ENCODE data around the gene MYT1.

The MYT1 gene

GRCh38 chr20:64220891-64221527 lies 56.8 kb downstream of the MYT1 start:
- H3K4me3 ChIP-seq (ENCODE audit: control insufficient read depth, low read depth, low read length), result no peak overlapping the region
- no peak for TF ChIP-seq CTCF (conservative IDR thresholded peaks at IDR 0.05; ENCODE audit: control insufficient read depth, insufficient read depth, low read depth, low read length)
- DNase-seq (ENCODE audit: low read depth), result no peak

- H3K4me3 ChIP-seq (ENCODE audit: control insufficient read depth, low read depth, low read length), result no peak overlapping the region
- no peak for TF ChIP-seq CTCF (conservative IDR thresholded peaks at IDR 0.05; ENCODE audit: control insufficient read depth, insufficient read depth, low read depth, low read length)
- peak; percentile 23 for DNase-seq (ENCODE audit: low read depth)
Measured at GRCh38 chr20:64222291-64222735, 58.1 kb downstream of the MYT1 start.

DNA sequence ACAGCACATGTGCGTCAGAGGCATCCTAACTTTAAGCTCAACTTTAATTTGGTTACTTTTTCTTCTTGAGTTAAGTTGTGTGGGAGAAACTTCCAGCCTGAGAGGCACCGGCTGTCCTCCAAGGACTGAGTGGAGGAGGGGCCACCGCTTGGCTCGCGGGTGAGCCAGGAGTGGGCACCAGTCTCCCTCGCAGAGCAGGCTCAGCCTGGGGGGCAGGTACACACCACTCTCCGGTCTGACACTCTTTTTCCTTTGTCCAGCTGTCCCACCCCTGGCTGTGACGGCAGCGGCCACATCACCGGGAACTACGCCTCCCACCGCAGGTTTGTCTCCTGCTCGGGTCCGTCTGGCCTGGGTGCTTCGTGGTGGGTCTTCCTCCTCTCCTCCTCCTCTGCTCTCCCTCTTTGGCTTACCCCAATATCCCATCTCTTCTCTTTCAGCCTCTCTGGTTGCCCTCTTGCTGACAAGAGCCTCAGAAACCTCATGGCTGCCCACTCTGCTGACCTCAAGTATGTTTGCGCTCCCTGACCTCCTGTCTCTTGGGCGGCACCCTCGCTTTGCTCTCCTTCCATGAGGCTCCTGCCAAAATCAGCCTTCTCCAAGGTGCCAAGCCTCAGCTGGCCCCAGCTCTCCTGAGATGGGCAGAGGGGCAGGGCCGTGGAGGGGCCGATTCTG lies 58.7 kb downstream of the MYT1 start:
- TF ChIP-seq CTCF (conservative IDR thresholded peaks at IDR 0.05; ENCODE audit: control insufficient read depth, insufficient read depth, low read depth, low read length), result no peak
- no peak for DNase-seq (ENCODE audit: low read depth)
- no peak overlapping the region for H3K4me3 ChIP-seq (ENCODE audit: control insufficient read depth, low read depth, low read length)

DNA sequence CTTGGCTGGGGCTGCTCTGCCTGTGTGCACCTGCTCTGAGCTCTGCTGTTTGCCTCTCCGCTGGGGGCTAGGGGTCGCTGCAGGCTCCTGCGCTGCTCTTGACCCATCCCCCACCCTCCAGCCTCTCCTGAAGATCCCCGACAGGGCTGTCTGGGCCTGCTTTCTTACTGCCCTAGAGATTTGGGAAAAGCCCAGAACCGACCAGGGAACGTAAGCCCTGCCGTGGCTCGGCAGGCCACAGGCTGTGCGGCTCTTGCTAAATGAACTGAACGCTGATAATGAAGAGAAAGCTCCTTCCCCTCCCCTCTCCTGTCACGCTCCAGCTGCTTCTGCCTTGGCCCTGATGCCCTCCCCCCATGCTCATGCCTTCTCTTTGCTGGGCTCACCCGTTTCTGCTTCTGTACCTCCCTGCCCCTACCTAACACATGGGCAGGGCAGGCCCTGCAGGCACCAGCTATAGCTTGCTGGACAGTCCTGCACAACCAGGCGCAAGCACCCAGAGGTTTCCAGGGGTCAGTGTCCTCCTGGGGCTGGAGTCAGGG lies 59.3 kb downstream of the MYT1 start:
- DNase-seq (ENCODE audit: low read depth), result peak; percentile 14
- no peak overlapping the region for H3K4me3 ChIP-seq (ENCODE audit: control insufficient read depth, low read depth, low read length)
- no peak for TF ChIP-seq CTCF (conservative IDR thresholded peaks at IDR 0.05; ENCODE audit: control insufficient read depth, insufficient read depth, low read depth, low read length)

- no peak for TF ChIP-seq CTCF (conservative IDR thresholded peaks at IDR 0.05; ENCODE audit: control insufficient read depth, insufficient read depth, low read depth, low read length)
- no peak overlapping the region for H3K4me3 ChIP-seq (ENCODE audit: control insufficient read depth, low read depth, low read length)
- DNase-seq (ENCODE audit: low read depth), result peak; percentile 87
Measured at GRCh38 chr20:64224351-64225170, 60.3 kb downstream of the MYT1 start.

GRCh38 chr20:64225171-64225595 lies 60.9 kb downstream of the MYT1 start:
- no peak overlapping the region for H3K4me3 ChIP-seq (ENCODE audit: control insufficient read depth, low read depth, low read length)
- no peak for DNase-seq (ENCODE audit: low read depth)
- no peak for TF ChIP-seq CTCF (conservative IDR thresholded peaks at IDR 0.05; ENCODE audit: control insufficient read depth, insufficient read depth, low read depth, low read length)

All from fibroblast of mammary gland (primary cell).